ENCODE results near the gene SH3PXD2A.

Gene SH3PXD2A, protein sequence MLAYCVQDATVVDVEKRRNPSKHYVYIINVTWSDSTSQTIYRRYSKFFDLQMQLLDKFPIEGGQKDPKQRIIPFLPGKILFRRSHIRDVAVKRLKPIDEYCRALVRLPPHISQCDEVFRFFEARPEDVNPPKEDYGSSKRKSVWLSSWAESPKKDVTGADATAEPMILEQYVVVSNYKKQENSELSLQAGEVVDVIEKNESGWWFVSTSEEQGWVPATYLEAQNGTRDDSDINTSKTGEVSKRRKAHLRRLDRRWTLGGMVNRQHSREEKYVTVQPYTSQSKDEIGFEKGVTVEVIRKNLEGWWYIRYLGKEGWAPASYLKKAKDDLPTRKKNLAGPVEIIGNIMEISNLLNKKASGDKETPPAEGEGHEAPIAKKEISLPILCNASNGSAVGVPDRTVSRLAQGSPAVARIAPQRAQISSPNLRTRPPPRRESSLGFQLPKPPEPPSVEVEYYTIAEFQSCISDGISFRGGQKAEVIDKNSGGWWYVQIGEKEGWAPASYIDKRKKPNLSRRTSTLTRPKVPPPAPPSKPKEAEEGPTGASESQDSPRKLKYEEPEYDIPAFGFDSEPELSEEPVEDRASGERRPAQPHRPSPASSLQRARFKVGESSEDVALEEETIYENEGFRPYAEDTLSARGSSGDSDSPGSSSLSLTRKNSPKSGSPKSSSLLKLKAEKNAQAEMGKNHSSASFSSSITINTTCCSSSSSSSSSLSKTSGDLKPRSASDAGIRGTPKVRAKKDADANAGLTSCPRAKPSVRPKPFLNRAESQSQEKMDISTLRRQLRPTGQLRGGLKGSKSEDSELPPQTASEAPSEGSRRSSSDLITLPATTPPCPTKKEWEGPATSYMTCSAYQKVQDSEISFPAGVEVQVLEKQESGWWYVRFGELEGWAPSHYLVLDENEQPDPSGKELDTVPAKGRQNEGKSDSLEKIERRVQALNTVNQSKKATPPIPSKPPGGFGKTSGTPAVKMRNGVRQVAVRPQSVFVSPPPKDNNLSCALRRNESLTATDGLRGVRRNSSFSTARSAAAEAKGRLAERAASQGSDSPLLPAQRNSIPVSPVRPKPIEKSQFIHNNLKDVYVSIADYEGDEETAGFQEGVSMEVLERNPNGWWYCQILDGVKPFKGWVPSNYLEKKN

DNA sequence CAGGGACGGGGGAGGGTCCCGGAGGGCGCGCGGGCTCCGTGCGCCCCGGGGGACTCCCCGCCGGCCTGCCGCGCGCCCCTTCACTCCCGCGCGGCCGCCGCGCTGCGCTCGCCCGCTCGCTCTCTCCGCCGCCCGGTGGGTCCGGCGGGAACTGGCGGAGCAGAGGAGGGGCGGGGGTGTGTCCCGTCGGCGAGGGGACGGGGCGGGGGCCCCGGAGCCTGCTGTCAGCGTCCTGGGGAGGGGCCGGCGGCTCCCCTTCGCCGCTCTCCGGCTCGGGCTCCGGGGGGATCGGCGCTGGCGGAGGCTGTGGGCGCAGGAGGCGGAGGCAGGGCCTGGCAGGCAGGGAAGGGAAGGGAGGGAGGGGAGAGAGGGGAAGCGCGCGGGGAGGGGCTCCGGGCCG is at the start of gene SH3PXD2A:
TSS of gene SH3PXD2A (minus strand) at position 153 of the 400 bp plus-strand sequence. CDS start 310 bp downstream, outside the sequence.
- DNase-seq (ENCODE audit: low read depth in 2 of 3, low spot score in 1 of 3), result no peak

DNA sequence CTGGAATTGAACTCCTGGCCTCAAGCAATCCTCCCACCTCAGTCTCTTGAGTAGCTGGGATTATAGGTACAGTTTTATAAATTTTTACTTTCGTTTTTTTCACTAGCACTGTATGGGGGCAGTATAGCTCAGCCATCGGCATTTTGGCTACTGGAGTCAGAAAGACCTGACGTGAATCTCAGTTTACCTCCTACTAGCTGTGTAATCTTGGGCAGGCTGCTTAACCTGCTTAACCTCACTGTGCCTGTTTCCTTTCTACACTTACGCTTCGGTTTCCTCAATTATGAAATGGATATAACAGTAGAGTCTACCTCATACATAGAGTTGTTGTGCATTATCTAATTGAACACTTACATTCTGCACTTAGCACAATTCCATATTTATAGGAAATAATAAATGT is 45.9 kb upstream of the SH3PXD2A start:
- no peak for DNase-seq (ENCODE audit: low read depth in 2 of 3, low spot score in 1 of 3)

DNA sequence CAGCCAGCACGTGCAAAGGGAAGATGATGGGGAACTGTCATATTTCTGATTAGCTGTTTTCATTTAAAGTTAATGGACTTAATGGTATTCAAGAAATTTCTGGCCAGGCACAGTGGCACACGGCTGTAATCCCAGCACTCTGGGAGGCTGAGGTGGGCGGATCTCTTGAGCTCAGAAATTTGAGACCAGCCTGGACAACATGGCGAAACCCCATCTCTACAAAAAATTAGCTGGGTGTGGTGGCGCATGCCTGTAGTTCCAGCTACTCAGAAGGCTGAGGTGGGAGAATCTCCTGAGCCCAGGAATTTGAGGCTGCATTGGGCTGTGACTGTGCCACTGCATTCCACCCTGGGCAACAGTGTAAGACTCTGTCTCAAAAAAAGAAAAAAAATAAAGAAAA is 43.9 kb upstream of the SH3PXD2A start:
- DNase-seq (ENCODE audit: low read depth in 2 of 3, low spot score in 1 of 3), result no peak

DNA sequence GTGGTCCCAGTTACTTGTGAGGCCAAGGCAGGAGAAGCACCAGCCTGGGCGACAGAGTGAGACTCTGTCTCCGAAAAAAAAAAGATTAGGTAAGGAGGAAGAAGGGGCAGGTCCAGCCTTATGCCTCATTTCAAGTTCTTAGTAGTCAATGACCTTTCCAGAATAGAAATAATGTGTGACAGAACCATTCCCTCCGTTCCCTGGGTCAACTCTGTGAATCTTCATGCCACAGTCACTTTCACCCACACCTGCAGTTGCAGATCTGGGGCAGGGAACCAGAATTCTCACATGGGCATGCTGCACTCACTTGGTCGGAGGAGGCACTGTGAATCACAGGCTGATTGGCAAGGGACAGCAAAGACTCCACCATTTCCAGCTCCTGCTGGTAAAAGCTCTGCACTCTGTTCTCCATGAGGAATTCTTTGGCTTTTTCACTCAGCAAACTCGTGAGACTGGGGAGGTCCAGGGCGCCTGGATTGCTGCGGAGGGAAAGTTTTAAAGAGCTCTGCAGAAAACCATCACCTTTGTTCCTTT is 41.9 kb upstream of the SH3PXD2A start:
- DNase-seq (ENCODE audit: low read depth in 2 of 3, low spot score in 1 of 3), result no peak

DNA sequence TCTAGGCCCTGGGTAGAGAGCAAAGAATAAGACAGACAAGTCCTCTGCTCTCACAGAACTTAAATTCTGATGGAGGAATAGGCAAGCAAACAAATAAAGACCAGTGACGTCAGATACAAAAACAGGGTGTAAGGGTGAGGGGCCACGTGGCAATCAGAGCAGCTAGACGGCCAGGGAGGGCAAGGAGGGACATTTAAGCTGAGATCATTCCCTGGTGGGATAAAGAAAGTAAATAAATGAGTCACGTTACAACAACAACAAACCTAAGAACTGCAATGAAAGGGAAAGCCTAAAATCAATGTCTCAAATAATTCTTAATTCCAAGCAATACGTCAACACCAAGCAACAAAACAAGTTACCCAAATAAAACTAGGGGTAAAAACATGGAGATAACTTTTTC is 40.8 kb upstream of the SH3PXD2A start:
- DNase-seq (ENCODE audit: low read depth in 2 of 3, low spot score in 1 of 3), result no peak

DNA sequence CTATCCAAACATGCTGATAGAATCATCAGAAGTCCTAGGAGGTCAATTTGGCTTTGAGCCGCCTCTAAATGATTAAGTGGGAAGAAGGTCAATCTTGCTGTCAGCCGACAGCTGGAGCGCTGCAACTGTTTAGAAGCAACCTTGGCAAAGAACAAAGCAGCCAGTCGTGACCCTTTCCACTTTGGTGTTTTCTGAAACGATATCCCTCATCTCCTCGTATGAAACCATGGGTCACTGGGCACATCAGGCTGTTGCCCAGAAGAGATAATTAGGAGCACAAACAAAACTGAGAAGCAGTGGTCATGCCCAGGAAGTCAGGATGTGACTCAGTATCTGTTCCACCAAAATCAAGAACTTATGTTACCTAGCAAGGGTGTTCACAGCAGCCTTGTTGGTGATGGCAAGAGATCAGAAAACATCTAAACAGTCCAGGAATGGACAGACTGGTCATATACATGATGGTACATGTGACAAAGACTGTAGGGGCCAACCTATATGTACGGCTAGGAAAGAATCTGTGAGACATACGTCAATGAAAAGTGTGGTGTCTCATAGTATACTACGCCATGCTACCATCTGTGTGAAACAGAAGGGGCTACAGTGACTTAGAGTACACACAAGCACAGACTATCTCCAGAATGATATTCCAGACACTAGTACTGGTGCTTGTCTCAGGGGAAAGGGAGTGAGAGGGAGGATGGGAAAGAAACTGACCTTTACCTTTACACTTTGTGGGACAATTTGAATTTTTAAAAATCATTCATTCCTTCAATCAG is 40.2 kb upstream of the SH3PXD2A start:
- no peak for DNase-seq (ENCODE audit: low read depth in 2 of 3, low spot score in 1 of 3)

DNA sequence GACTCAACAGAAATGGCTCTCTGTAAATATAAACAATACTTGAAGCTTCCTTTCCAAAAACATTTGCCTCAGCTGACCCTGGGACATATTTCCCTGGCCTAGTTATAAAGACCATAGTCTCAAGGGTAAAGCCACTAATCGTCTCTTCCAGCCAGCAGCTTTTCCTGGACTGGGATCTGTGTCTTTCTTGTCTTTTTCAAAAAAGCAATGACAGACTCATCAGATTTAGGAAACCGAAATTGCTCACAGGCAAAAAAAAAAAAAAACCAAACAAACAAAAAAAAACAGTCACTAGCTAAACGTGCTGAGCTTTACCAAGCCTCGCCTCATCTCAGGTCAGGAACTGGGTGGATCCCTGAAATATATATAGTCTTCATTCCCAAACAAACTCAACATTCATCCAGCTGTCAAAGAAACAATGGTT is 39.1 kb upstream of the SH3PXD2A start:
- DNase-seq (ENCODE audit: low read depth in 2 of 3, low spot score in 1 of 3), result no peak

DNA sequence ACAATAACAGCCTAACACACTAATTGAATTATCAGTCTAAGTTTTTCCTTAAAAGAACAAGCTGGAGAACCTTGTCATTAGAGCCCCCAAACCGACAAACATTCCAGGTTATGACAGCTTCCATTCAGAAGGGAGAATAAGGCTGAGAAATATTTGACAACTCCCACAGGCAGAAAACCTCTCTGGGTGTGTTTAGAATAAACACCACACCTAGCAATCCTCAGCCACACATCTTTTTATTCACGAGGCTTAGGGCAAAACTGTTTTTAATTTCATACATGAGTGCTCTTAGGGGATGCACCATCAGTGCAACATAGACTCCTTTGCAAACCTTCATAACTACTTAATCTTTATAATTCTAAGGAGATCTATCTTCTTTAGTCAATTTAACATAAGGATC is 38.4 kb upstream of the SH3PXD2A start:
- no peak for DNase-seq (ENCODE audit: low read depth in 2 of 3, low spot score in 1 of 3)

DNA sequence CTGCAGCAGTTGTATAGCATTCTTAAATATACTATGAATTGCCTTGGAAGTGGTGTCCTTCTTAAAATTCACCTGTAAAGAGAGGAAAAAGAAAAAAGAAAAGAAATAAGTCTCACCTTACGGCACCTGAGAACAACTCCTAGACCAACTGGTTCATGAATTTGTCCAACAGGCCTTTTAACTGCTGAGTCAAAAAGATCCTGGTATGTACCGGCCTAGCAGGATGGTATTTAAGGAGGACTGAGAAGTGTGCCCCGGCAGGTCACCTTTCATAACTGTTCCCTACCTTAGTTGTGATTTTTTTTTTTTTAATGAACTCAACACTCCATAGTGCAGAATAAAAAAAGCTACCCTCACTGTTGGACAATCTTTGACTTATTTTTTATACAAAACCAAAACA is 36.8 kb upstream of the SH3PXD2A start:
- DNase-seq (ENCODE audit: low read depth in 2 of 3, low spot score in 1 of 3), result no peak

DNA sequence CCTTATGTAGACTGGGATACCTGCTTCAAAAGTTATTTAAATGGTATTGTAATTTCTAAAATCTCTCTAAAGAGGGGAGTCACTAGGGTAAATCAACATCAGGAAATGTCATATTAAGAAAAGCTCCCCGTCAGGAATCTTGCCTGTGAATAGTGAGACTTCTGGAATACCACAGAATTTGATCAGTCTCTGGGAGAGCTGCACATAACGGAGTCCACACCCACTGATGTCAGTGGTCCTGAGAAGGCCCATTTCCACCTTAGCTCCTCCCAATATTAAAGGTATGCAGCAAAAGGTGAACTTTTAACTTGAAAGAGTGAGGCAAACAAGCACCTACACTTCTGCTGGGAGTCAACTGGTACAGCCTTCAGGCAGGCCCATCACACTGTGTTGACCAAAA is 35.3 kb upstream of the SH3PXD2A start:
- DNase-seq (ENCODE audit: low read depth in 2 of 3, low spot score in 1 of 3), result no peak

DNA sequence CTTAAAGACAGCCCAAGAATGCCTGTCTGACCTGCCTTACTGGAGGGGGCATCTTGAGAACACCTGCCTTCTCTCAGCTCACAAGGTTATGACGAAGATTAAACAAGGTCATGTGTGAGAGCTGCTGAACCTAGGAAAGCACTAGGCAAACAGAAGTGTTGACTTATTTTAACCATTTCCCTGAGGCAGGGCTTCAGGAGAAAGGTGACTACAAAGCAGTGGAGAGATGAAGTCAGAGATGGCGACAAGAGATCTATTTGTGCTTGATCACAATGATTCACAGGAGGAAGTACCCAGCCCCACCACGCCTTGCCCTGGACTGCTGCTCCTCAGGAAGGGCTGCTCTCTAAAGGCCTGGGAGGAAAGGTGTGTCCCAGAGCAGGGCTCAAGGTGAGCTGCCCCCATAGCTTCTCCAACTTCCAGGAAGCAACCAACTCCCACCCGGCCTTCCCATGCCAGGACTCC is 34.9 kb upstream of the SH3PXD2A start:
- no peak for DNase-seq (ENCODE audit: low read depth in 2 of 3, low spot score in 1 of 3)

DNA sequence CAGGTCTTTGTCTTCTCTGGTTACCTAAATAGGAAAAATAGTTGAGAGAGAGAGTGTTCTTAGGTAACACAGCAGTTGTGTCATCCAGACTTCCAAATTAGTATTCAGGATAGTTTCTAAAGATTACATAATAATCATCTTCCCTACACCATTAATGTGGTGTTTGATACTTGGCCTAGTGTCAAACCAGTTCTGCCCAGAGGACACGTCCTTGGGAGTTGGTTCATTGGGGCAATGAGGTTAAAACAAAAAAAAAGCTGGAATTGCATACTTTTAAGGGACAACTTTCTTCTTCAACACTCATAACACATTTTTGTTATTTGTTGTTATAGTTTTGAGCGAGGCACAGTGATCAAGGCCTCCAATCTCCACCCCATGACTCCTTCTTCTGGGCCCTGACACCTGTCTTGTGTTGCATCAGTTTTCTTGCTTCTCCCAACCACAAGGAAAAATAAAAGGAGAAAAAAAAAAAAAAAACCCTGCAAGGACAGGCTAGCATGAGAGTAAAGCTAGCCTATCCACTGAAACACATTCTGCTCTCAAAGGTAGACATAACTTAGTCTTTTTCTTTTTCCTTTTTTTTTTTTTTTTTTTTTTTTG is 33.8 kb upstream of the SH3PXD2A start:
- DNase-seq (ENCODE audit: low read depth in 2 of 3, low spot score in 1 of 3), result no peak

DNA sequence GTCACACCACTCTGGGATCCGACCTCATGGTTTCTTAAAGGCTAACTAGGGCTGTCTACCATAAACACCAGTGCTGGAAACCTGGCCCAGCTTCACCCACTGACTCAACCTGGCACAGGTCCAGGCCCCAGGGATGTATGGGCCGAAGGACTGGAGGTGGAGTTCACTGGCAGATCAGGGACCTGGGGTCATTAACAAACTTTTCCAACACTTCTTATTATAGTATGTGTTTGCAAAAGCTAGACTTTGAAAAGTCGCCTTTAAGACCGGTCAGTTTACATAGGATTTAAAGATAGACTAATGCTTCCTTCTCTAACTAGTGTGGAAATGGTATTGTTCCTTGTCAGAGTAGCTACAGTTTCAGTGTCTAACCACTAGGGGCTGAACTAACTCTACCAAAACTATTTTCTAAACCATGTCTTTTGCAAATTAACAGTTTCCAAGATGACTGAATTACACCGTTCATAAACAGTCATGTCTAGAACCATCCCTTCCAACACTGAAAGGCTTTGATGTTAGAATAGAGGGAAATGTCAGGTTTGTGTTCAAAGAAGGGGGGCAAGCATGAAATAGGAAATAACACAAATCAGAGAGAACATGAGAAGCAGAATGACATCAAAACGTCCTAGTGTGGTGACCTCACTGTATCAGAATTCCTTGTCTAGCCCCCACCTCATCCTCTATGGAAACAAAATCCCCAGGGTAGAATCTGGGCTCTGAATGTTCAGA is 32.9 kb upstream of the SH3PXD2A start:
- DNase-seq (ENCODE audit: low read depth in 2 of 3, low spot score in 1 of 3), result no peak

DNA sequence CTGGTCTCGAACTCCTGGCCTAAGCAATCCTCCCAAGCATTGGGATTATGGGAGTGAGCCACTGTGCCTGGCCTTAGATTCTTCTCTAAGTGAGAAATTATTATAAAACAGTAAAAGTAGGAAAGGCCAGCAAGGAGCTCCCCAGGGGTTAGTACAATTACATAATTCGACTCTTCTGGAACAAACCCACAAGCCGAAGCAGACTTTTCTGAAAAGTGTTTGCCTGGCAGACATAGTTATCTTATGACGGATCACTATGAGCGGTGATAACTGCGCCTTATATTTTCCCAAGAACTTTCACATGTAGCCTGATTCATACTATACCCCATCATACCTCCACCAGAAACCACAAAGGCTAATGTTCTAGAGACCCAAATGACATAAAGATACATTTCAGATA is 30.2 kb upstream of the SH3PXD2A start:
- DNase-seq (ENCODE audit: low read depth in 2 of 3, low spot score in 1 of 3), result no peak

DNA sequence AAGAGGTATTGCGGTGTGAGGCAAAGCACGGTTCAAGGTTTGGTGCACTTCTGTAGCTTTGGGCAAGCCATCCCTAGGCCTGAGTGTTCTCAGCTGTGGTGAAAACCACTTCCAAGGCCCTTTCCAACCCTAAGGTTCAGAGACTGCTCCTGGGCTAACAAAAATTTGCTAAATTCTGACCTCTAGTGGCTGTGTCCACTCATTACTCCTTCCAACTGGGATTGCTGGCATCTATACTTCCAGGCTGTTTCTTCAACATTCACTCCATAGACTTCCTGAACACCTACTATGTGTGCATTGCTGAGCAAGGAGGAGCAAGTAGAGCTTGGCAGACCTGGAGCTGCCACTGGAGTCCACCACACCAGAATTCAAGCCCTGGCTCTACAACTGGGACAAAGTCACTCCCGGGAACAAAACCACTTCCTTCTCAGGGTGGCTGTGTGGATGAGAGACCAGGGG is 29.3 kb upstream of the SH3PXD2A start:
- DNase-seq (ENCODE audit: low read depth in 2 of 3, low spot score in 1 of 3), result no peak

DNA sequence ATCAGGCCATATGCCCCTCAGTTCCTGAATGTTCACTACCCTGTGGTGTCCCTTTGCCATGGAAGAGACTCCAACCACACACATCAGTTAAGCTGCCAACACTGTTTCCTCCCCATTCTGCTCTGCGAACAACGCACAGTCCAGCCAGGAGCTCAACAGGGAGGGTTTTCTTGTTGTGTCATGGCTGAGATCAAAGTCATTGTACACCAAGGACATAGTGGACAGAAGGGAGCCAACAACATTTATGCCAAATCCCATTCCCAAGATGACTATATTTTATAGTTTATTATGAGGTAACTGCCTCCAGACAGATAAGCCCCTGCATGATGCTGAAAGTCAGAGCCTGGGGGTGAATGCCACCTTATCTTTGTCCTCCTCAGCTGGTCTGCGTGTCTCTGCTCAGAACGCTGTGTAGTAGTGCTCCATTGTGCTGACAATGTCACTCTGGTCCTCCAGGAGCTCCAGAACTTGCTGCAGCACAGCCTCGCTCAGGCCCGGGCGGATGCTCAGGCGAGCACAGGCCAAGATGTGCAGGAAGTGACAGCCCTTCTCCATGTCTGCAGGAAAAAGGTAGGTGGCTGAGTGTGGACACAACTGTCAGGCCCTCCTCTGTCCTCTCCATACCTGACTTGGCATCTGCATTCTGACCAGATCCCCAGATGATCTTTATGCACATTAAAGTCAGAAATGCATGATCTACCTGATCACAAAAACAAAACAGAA is 27.1 kb upstream of the SH3PXD2A start:
- no peak for DNase-seq (ENCODE audit: low read depth in 2 of 3, low spot score in 1 of 3)

DNA sequence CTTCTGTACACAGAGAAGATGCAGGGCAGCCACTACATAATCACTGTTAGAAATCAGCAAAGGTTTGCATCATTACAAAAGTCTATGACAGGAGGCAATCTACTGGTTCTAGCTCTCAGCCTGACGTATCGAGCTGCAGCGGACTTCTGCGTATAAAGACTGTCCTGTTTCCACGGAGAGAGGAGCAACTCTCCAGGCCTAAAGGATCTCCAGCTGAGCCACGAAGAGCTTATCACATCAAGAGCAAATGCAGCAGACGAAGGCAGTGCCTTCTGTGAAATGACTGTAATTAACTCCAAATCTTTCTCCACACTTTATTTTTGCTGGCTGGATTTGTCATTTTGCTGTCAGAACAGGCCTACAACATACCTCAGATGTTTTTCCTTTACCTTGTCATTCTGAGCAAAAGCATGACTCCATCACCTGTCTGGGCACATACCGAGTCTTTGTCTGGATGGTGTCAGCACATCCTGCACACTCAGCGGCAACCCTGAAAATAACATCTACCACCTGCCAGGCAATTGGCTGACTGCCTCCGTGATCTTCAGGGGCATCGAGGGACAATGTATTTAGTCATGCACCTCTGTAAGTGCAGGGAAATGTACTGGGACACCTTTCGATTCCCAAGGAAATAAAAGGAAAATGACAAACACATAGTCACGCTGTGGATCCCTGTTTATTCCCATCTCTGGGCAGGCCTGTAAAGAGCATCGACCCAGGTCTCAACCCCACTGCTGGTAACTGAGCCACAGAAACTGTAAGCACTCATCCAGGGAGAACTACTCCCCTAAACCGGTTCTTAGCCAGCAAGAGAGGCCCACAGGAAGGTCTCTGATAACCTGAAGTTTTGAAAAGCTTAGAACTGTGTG is 26.3 kb upstream of the SH3PXD2A start:
- no peak for DNase-seq (ENCODE audit: low read depth in 2 of 3, low spot score in 1 of 3)

DNA sequence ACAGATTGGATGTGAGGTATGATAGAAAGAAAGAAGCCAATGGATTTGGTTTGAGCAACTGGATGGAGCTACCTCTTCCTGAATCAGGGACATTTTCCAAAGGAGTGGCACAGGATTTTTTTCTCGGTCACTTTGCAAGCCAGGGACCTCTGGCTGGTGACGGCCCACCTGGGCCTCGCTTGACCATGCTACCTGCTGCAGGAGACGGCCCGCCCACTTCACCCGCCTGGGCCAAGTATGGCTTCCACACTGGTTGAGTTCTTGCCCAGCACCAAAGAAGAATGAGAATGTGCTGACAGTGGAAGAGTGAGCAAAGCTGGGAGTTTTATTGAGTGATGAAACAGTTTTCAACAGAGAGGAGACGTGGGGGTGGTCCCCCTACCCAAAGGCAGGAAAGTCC is 24.5 kb upstream of the SH3PXD2A start:
- no peak for DNase-seq (ENCODE audit: low read depth in 2 of 3, low spot score in 1 of 3)
